OCI-LY7 (cell line): ENCODE data around the gene IMMP2L.

Experiments used
- CTCF ChIP-seq: fragments of 200-600 bp; sonication (generic); conservative IDR thresholded peaks from 2 replicates; pipeline ENCODE4 v1.5.1; 2014; ENCODE audit warnings: mild to moderate bottlenecking, antibody characterized with exemption, low read length, moderate library complexity, mixed read lengths
- EZH2phosphoT487 ChIP-seq: fragments of 200-600 bp; sonication (generic); IDR thresholded peaks from 2 replicates; pipeline ENCODE4 v1.6.1; 2018; ENCODE audit warnings: low read depth, borderline replicate concordance, mild to moderate bottlenecking, mixed run types, antibody characterized with exemption, low read length, moderate library complexity, mixed read lengths

DNA sequence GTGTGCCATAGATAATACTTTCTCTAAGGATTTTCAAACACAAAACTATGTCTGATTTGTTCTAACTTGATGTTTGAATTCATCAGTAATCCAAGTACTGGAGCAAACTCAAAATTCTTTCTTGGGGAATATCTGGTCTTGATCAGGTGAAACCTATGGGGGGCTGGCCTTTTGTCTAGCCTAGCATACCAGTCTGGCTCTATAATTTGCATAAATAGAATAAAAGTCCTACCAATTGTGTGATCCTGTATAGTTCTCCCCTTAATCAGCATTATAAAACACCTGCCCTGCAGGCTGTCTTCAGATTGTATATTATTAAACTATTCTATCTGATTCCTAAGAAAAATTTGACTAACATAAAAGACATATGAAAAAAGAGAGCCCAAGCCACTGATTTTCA, 705.2 kb downstream of the IMMP2L start:
- TF ChIP-seq CTCF (no peak), EZH2phosphoT487 (no peak)
